Thoracic aorta (tissue), 2 donors: ENCODE measurements around the gene KRTDAP. TPM values are rescaled to one million over a fixed set of nuclear protein-coding genes. Genes with fewer than 3 reads are reported as not detected.

ENCODE experiments used
- ATAC-seq: fragments of 150-250 bp; one replicate; pipeline ENCODE4 v1.8.0; 2017; ENCODE audit warnings: low read depth; ENCODE audit not compliant: insufficient number of reproducible peaks, low FRiP score
- DNase-seq: peaks from one replicate; pipeline ENCODE4 v3.0.0-alpha.2; 2020; ENCODE audit warnings: low spot score
- H3K27ac ChIP-seq, 2 donors: fragments of 200-600 bp; sonication (generic); 1 replicate in 1 of 2; 2 replicates in 1 of 2; pipeline ENCODE4 v1.5.1; 2016; ENCODE audit warnings: mild to moderate bottlenecking in 2 of 2, moderate library complexity in 2 of 2
- H3K27me3 ChIP-seq: fragments of 200-600 bp; sonication (generic); replicated peaks from 2 replicates; pipeline ENCODE4 v1.6.0; 2016; ENCODE audit warnings: mild to moderate bottlenecking; ENCODE audit not compliant: insufficient read depth
- H3K36me3 ChIP-seq: fragments of 200-600 bp; sonication (generic); one replicate; pipeline ENCODE4 v1.5.1; 2016
- H3K4me1 ChIP-seq, 2 donors: fragments of 200-600 bp; sonication (generic); 1 replicate in 1 of 2; 2 replicates in 1 of 2; pipeline versions ENCODE4 v1.5.1 to v1.6.0; 2016; ENCODE audit warnings: low read depth in 2 of 2, mild to moderate bottlenecking in 1 of 2; ENCODE audit not compliant: control insufficient read depth in 1 of 2
- H3K4me3 ChIP-seq: fragments of 200-600 bp; sonication (generic); 2 replicates; pipeline ENCODE4 v1.5.1; 2016; ENCODE audit warnings: mild to moderate bottlenecking
- H3K9me3 ChIP-seq: fragments of 200-600 bp; sonication (generic); 2 replicates; pipeline ENCODE4 v1.5.1; 2016
- CTCF ChIP-seq: fragments of 200-600 bp; sonication (generic); IDR thresholded peaks from one replicate; pipeline ENCODE4 v1.5.1; 2019; ENCODE audit warnings: antibody characterized with exemption
- total RNA-seq, 2 donors: library from RNA; depleted of rRNA; stranded (reverse); fragments of >200 nt; gene quantifications; one replicate each; pipeline versions ENCODE4 v1.1.0 to v1.2.3, GENCODE V29; 2016

Gene KRTDAP
- total RNA-seq, 2 donors from 2014 or later, result 29.6 TPM; not detected in 1

- H3K9me3 ChIP-seq, result no peaks in the 10 kb centered on the region
- TF ChIP-seq CTCF, result no peak
- no peaks in the 10 kb centered on the region for H3K36me3 ChIP-seq
- ATAC-seq (no peak), DNase-seq (no peak)
- no peaks in the 10 kb centered on the region for H3K27me3 ChIP-seq
- no peak overlapping the region for H3K4me3 ChIP-seq
- no peaks in the 10 kb centered on the region for H3K4me1 ChIP-seq
- H3K27ac ChIP-seq, result no peak overlapping the region
Measured at GRCh38 chr19:35525873-35526272, 35.6 kb upstream of the KRTDAP start.

GRCh38 chr19:35524181-35524837 lies 34.0 kb upstream of the KRTDAP start:
- no peak overlapping the region for H3K4me3 ChIP-seq
- H3K4me1 ChIP-seq, result no peaks in the 10 kb centered on the region
- TF ChIP-seq CTCF, result no peak
- DNase-seq (no peak), ATAC-seq (no peak)
- H3K27ac ChIP-seq, result no peak overlapping the region
- no peaks in the 10 kb centered on the region for H3K9me3 ChIP-seq
- no peaks in the 10 kb centered on the region for H3K36me3 ChIP-seq
- no peaks in the 10 kb centered on the region for H3K27me3 ChIP-seq

GRCh38 chr19:35522745-35523327 lies 32.6 kb upstream of the KRTDAP start:
- H3K4me3 ChIP-seq, result no peak overlapping the region
- no peaks in the 10 kb centered on the region for H3K4me1 ChIP-seq
- no peaks in the 10 kb centered on the region for H3K9me3 ChIP-seq
- H3K27ac ChIP-seq, result no peak overlapping the region
- no peak for TF ChIP-seq CTCF
- DNase-seq, result no peak
- no peaks in the 10 kb centered on the region for H3K27me3 ChIP-seq
- no peak for ATAC-seq
- H3K36me3 ChIP-seq, result no peaks in the 10 kb centered on the region

- no peak for TF ChIP-seq CTCF
Measured at GRCh38 chr19:35521124-35521743, 31.0 kb upstream of the KRTDAP start.

GRCh38 chr19:35519291-35519690 lies 29.0 kb upstream of the KRTDAP start:
- no peak for TF ChIP-seq CTCF
- no peaks in the 10 kb centered on the region for H3K36me3 ChIP-seq
- H3K4me1 ChIP-seq, result no peaks in the 10 kb centered on the region
- no peak overlapping the region for H3K4me3 ChIP-seq
- no peaks in the 10 kb centered on the region for H3K9me3 ChIP-seq
- ATAC-seq (no peak), DNase-seq (no peak)
- H3K27me3 ChIP-seq, result no peaks in the 10 kb centered on the region
- no peak overlapping the region for H3K27ac ChIP-seq

More at GRCh38 chr19:35521124-35521743, 31.0 kb upstream of the KRTDAP start:
- H3K4me1 ChIP-seq, result no peaks in the 10 kb centered on the region
- H3K27me3 ChIP-seq, result no peaks in the 10 kb centered on the region
- H3K4me3 ChIP-seq, result no peak overlapping the region
- no peak for DNase-seq
- no peak for ATAC-seq
- H3K27ac ChIP-seq, result no peak overlapping the region
- no peaks in the 10 kb centered on the region for H3K9me3 ChIP-seq
- H3K36me3 ChIP-seq, result no peaks in the 10 kb centered on the region
